ENCODE data around the gene PTPRJ.
A peak's percentile ranks its signal among the peaks of the same experiment; 100 is the strongest.

The PTPRJ gene

GRCh38 chr11:48052183-48053044 lies 72.1 kb downstream of the PTPRJ start:
- no peaks in the 10 kb centered on the region for H3K27me3 Mint-ChIP-seq (ENCODE audit: low read depth)
- peaks cover 15% of the 10 kb centered on the region for H3K4me1 Mint-ChIP-seq

DNA sequence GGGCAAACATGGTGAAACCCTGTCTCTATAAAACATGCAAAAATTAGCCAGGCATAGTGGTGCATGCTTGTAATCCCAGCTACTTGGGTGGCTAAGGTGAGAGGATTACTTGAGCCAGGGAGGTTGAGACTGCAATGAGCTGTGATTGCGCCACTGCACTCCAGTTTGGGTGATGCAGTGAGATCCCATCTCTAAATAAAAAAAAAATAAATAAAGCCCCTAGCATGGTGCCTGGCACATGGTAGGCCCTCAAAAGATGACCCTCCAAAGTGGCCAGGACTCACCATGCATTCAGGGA lies 74.6 kb downstream of the PTPRJ start:
- H3K9me3 Mint-ChIP-seq = no peaks in the 10 kb centered on the region
- peak overlapping the region in 2 of 3 experiments; percentile 74 to 80 for H3K27ac Mint-ChIP-seq
- H3K4me3 Mint-ChIP-seq = no peak overlapping the region
- peaks cover 11% of the 10 kb centered on the region for H3K4me1 Mint-ChIP-seq
- no peak for TF ChIP-seq CTCF (IDR thresholded peaks at IDR 0.05; ENCODE audit: unreplicated experiment in 3 of 3)
- H3K36me3 Mint-ChIP-seq (ENCODE audit: low read depth) = no peaks in the 10 kb centered on the region
- no peaks in the 10 kb centered on the region for H3K27me3 Mint-ChIP-seq (ENCODE audit: low read depth)

More at GRCh38 chr11:48052183-48053044, 72.1 kb downstream of the PTPRJ start:
- no peaks in the 10 kb centered on the region for H3K9me3 Mint-ChIP-seq
- no peak for TF ChIP-seq CTCF (IDR thresholded peaks at IDR 0.05; ENCODE audit: unreplicated experiment in 3 of 3)
- H3K4me3 Mint-ChIP-seq = peak overlapping the region in 1 of 3 experiments; percentile 3
- peak overlapping the region; percentile 67 to 83 (median 82) for H3K27ac Mint-ChIP-seq
- H3K36me3 Mint-ChIP-seq (ENCODE audit: low read depth) = no peaks in the 10 kb centered on the region

GRCh38 chr11:48055292-48056132 lies 75.2 kb downstream of the PTPRJ start:
- Mint-ChIP-seq H3K4me1 (peaks cover 11% of the 10 kb centered on the region), H3K27ac (peak overlapping the region; percentile 74 to 90 (median 78)), H3K36me3 (ENCODE audit: low read depth) (no peaks in the 10 kb centered on the region), H3K27me3 (ENCODE audit: low read depth) (no peaks in the 10 kb centered on the region), H3K9me3 (no peaks in the 10 kb centered on the region), H3K4me3 (no peak overlapping the region)
- TF ChIP-seq CTCF (IDR thresholded peaks at IDR 0.05; ENCODE audit: unreplicated experiment in 3 of 3) = no peak

- H3K4me1 Mint-ChIP-seq = peaks cover 11% of the 10 kb centered on the region
- no peaks in the 10 kb centered on the region for H3K9me3 Mint-ChIP-seq
- no peaks in the 10 kb centered on the region for H3K27me3 Mint-ChIP-seq (ENCODE audit: low read depth)
- H3K36me3 Mint-ChIP-seq (ENCODE audit: low read depth) = no peaks in the 10 kb centered on the region
- no peak for TF ChIP-seq CTCF (IDR thresholded peaks at IDR 0.05; ENCODE audit: unreplicated experiment in 3 of 3)
- H3K4me3 Mint-ChIP-seq = no peak overlapping the region
- peak overlapping the region; percentile 74 to 90 (median 78) for H3K27ac Mint-ChIP-seq
These were observed 76.2 kb downstream of the PTPRJ start for GRCh38 chr11:48056325-48057183.

DNA sequence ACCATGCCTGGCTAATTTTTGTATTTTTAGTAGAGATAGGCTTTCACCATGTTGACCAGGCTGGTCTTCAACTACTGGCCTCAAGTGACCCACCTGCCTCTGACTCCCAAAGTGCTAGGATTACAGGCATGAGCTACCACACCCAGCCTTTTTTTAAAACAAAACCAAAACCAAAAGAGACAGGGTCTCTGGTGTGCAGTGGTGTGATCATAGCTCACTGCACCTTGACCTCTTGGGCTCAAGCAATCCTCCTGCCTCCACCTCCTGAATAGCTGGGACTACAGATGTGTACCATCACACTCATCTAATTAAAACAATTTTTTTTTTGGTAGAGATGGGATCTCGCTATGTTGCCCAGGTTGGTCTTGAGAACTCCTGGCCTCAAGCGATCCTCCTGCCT lies 77.7 kb downstream of the PTPRJ start:
- no peaks in the 10 kb centered on the region for H3K9me3 Mint-ChIP-seq
- no peak overlapping the region for H3K27ac Mint-ChIP-seq
- H3K36me3 Mint-ChIP-seq (ENCODE audit: low read depth) = no peaks in the 10 kb centered on the region
- H3K4me1 Mint-ChIP-seq = peaks cover 10% of the 10 kb centered on the region
- TF ChIP-seq CTCF (IDR thresholded peaks at IDR 0.05; ENCODE audit: unreplicated experiment in 3 of 3) = no peak
- no peak overlapping the region for H3K4me3 Mint-ChIP-seq
- no peaks in the 10 kb centered on the region for H3K27me3 Mint-ChIP-seq (ENCODE audit: low read depth)

All from nephron (organoid).